Sciatic nerve (tissue), 2 donors: ENCODE measurements around the gene C14orf132. TPM values are rescaled to one million over a fixed set of nuclear protein-coding genes. Genes with fewer than 3 reads are reported as not detected.

Experiments
- ATAC-seq: fragments of 200-7000 bp; cut with Tn5 transposase; one replicate; pipeline ENCODE4 v1.9.1; 2020; ENCODE audit warnings: mild to moderate bottlenecking, moderate library complexity
- DNase-seq: peaks from one replicate; pipeline ENCODE4 v3.0.0-alpha.2; 2020; ENCODE audit warnings: low spot score
- intact Hi-C: fragments of 100-400 bp; cut with DNase I; formaldehyde crosslinking; loops from one replicate; pipeline ENCODE4 v1.14.2; 2022
- total RNA-seq: library from RNA; stranded (reverse); fragmentation: NEBNext Ultra II Directional; extraction: Animal tissue kit (Norgen Biotek cat#: 25700); gene quantifications from one replicate; pipeline ENCODE4 v1.2.1, GENCODE V29; 2021
- donor health status: DM: no; HTN: no; CAD: no.
- donor health status: DM: no; HTN: no; CAD: no.

Gene C14orf132
- total RNA-seq, 1 donor from 2014 or later, result 18.7 TPM

GRCh38 chr14:96125536-96125935 lies 86.4 kb downstream of the C14orf132 start:
- intact Hi-C loops, result no loop called here
- DNase-seq, result no peak
- ATAC-seq, result no peak

DNA sequence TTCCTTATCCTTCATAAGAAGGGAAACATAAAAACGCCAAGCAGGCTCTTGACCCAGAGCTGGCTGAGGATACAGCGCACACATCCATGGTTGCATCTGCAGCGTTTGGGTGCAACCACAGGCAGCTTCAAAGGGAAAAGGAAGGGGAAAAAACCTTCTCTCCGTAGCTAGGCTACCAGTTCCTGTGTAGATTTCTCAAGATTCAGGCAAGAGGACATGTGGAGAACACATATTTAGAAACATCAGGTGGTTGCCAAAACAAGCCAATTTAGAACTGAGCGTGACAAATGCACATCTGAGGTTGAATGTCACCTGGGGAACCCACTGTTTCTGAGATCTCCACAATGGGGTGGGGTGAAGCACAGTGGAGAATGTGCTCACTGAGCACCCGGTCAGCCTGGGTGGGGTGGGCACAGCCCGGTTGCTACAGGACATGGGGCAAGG lies 87.2 kb downstream of the C14orf132 start:
- intact Hi-C loops, result no loop called here
- DNase-seq (no peak), ATAC-seq (peak; percentile 75)

GRCh38 chr14:96126783-96127271 lies 87.7 kb downstream of the C14orf132 start:
- DNase-seq, result no peak
- peak; percentile 74 for ATAC-seq
- intact Hi-C loops, result no loop called here

GRCh38 chr14:96129128-96129736 lies 90.1 kb downstream of the C14orf132 start:
- DNase-seq, result no peak
- intact Hi-C loops, result no loop called here
- ATAC-seq, result no peak

DNA sequence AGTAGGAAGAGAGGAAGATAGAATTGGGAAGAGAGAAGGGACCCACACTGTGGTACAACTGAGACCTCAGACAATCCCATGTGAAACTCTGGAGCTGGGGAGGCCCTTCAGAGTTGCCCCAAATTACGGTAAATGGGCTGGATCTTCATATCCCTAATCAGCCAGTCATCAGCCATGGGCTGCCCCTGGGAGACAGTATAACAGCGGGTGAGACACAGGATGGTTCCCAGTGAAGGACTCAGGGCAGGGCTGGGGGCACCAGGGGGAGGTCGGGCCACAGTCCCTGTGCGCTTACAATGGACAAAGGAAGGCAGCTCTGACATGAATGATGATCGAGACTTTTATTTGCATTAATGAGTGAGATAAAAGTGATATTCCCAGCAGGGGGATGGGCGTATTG lies 91.2 kb downstream of the C14orf132 start:
- intact Hi-C loops, result no loop called here
- DNase-seq, result no peak
- no peak for ATAC-seq

DNA sequence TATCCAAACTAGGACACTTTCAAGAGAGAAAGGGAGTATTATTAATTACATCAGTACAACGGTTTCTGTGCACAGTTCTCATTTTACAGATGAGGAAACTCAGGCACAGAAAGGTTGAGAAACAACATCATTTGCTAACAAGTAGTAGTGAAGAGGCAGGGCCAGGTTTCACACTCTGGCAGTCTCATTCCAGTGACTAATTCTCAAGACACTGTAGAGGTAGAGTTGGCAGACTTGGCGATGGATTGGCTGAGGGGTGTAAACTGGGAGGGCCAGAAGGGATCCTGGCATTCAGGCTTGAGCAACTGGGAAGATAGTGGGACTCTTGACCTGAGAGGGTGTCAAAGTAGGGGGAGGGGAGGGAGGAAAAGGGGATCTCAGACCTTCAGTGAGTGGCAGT lies 91.7 kb downstream of the C14orf132 start:
- no peak for DNase-seq

DNA sequence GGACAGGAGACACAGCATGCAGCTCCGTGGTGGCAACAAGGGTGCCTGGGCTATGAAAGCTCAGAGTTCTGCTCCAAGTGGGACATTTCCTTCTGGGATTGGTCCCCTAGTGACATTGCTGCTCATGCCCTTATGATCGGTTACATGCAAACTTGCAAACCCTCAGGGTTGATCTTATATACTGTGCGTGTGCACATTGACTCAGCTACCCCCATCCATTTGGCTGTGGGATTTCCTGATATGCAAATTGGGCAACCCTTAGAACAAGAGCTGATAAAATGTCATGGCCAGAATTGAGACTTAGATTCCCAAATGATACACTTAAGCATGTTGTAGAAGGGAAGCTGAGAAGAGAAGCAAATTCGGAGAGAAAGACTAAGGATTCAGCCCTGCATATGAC lies 92.7 kb downstream of the C14orf132 start:
- ATAC-seq, result no peak
- no peak for DNase-seq
- intact Hi-C loops, result no loop called here

More for the DNA sequence above, 91.7 kb downstream of the C14orf132 start:
- no peak for ATAC-seq
- intact Hi-C loops, result no loop called here

- ATAC-seq, result peak; percentile 35
Measured at GRCh38 chr14:96134508-96134907, 95.3 kb downstream of the C14orf132 start.

GRCh38 chr14:96135285-96135684 lies 96.1 kb downstream of the C14orf132 start:
- ATAC-seq (peak; percentile 50), DNase-seq (no peak)
- intact Hi-C loops, result no loop called here

More at GRCh38 chr14:96134508-96134907, 95.3 kb downstream of the C14orf132 start:
- no peak for DNase-seq
- intact Hi-C loops, result no loop called here

GRCh38 chr14:96136371-96137005 lies 97.3 kb downstream of the C14orf132 start:
- intact Hi-C loops, result no loop called here
- DNase-seq (no peak), ATAC-seq (no peak)

DNA sequence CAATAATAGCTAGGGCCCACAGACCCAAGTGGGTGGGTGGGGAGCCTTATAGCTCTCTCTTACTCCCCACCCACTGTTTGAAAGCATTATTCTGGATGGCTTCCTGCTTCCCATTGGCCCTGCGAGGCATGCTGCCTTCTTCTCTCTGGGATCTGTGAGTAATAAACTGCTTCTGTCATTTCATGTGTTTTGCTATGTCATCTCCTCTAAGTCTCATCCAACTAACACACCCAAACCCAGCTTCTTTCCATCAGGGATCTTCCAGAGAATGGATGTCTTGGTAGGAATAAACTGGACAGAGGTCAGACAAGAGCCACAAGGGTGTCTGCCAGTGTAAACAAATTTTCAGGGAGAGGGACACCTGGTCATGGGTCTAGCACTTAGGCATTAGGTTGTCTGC lies 99.1 kb downstream of the C14orf132 start:
- ATAC-seq, result peak; percentile 16
- intact Hi-C loops, result no loop called here
- DNase-seq, result no peak

- DNase-seq (no peak), ATAC-seq (no peak)
- intact Hi-C loops, result no loop called here
Measured at GRCh38 chr14:96139169-96139568, 100.0 kb downstream of the C14orf132 start.

DNA sequence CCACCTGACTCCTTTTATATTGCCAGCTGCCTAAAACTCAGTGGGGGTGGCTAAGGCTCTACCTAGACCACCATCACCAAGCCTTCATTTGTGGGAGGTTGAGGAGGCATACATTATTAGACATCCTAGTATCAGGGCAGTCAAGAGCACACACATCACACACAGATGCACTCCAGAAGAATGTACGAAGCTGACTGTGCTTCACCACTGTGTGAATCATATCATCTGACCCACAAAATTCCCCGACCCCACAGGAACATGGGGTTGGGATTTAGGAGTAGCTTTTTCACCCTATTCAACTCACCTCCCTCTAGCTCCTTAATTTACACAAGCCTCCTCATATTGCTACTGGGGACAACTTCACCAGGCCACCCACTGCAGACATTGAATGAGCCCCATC lies 100.7 kb downstream of the C14orf132 start:
- DNase-seq, result no peak
- ATAC-seq, result no peak
- intact Hi-C loops, result no loop called here

GRCh38 chr14:96140952-96141351 lies 101.8 kb downstream of the C14orf132 start:
- intact Hi-C loops, result no loop called here
- ATAC-seq, result no peak
- DNase-seq, result no peak

Other genes starting within 250 kb of the C14orf132 start
- gene TUNAR, start 162.5 kb upstream of the C14orf132 start, total RNA-seq, result not detected
- 50.4 TPM for gene BDKRB2, start 165.5 kb downstream of the C14orf132 start, total RNA-seq
- 3.6 TPM for gene BDKRB1, start 216.8 kb downstream of the C14orf132 start, total RNA-seq